Peyer's patch (tissue), 4 donors: ENCODE data around the gene BEND5.

Experiments used
- CTCF ChIP-seq, 6 experiments: fragments of 450-650 bp in 4 of 6; fragments of 200-600 bp in 2 of 6; sonication (generic) in 1 of 6; IDR thresholded peaks; one replicate each; pipeline ENCODE4 v1.5.1; 2017 to 2019; ENCODE audit warnings: antibody characterized with exemption in 6 of 6, mild to moderate bottlenecking in 3 of 6, moderate library complexity in 1 of 6
- POLR2A ChIP-seq, 2 donors: fragments of 450-650 bp; IDR thresholded peaks; one replicate each; pipeline ENCODE4 v1.5.1; 2017; ENCODE audit warnings: antibody characterized with exemption in 2 of 2, mild to moderate bottlenecking in 2 of 2, moderate library complexity in 2 of 2

- TF ChIP-seq POLR2A (IDR thresholded peaks at IDR 0.05) (no peak), CTCF (IDR thresholded peaks at IDR 0.05) (no peak)
Observed at GRCh38 chr1:48701445-48701844, 75.2 kb downstream of the BEND5 start.
